ENCODE data around the gene KCNB1. TPM values are rescaled to one million over a fixed set of nuclear protein-coding genes. Genes with fewer than 3 reads are reported as not detected.

The KCNB1 gene
- total and polyA plus RNA-seq, 2 of the 4 experiments (the other 2 are of a cell fraction) = 0.05 TPM; not detected in 1

DNA sequence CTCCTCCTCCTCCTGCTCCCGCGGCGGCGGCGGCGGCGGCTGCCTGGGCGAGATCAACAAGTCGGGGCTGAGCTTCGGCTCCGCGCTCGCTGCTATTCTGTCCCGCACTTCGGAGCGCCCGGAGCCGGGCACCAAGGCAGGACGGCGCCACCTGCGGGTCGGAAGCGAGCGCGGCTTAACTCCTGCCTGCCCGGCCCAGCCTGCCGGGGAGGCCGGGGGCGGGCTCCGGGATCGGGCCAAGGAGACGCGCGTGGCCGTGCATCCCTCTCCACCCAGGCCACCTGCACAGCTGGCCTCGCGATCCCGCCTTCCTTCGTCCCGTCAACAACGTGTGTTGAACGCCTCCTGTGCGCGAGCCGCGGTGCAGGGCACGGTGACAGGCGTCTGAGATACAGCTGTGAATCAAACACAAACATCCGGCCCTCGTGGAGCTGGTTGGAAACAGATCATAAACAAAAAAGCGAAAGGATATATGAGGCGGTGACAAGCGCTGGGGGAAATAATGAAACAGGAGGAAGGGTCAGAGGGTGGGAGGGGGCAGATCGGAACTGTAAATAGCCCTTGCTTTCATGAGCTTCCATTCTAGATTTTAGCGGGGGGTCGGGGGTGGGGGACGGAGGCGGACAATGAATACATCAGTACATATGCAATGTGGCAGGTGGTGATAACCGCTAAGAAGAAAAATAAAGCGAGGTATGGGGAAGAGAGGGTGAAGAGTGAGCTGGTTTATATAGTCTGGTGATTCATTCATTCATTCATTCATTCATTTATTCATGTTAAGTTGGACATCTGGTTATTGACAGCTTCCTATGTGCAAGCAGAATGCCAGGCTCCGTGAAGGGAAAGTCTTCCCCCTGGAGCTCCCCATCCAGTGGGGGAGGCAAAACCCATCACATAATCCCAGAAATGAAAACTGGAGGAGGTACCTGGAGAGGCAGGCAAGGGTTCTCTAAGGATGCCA is 2.0 kb upstream of the KCNB1 start (continued):
- TF ChIP-seq, protein P1, sequence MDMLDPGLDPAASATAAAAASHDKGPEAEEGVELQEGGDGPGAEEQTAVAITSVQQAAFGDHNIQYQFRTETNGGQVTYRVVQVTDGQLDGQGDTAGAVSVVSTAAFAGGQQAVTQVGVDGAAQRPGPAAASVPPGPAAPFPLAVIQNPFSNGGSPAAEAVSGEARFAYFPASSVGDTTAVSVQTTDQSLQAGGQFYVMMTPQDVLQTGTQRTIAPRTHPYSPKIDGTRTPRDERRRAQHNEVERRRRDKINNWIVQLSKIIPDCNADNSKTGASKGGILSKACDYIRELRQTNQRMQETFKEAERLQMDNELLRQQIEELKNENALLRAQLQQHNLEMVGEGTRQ (IDR thresholded peaks at IDR 0.05; ENCODE audit: low read depth, low read length) = no peak
- TF ChIP-seq RAD21 (IDR thresholded peaks at IDR 0.05; ENCODE audit: low read length) (peak; percentile 71), FOS (IDR thresholded peaks at IDR 0.05; ENCODE audit: low read depth, low read length) (no peak)

DNA sequence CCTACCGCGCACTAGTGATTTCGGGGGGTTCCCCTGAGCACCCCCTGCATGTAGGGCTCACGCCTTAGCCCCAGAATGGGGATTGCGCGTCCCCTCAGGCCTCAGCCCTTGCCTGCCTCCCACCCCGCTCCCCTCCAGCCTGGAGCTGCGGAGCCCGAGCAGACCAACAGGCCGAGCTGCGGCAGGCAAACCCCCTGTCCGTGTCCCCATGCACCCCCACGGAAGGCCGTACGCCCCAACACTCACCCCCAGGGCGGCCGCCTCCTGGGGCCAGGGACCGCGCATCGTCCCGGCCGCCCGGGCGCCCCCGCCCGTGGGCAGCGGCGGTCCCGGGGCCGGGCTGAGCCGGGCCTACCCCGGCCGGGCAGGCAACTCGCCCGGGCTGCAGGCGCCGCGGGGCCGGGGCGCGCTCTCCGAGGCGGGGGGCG is 1.2 kb upstream of the KCNB1 start:
- Histone ChIP-seq H4K20me1 (ENCODE audit: insufficient read depth, low read length) (0 out of 2 replicates have a peak, but pooled peaks cover 6% of the 10 kb centered on the region), H3K56ac (ENCODE audit: extremely low read depth, insufficient read depth, low read length) (no peak overlapping the region), H3K36me3 (ENCODE audit: control insufficient read depth, insufficient read depth, low read length) (no peaks in the 10 kb centered on the region), H3K4me1 (ENCODE audit: control insufficient read depth, insufficient read depth, low read length) (no peaks in the 10 kb centered on the region), H4K5ac (ENCODE audit: low read depth, low read length) (no peak overlapping the region), H2AK5ac (ENCODE audit: low read depth, low read length) (no peak overlapping the region), H2AFZ (replicated peaks; ENCODE audit: low read length, poor library complexity) (no peak overlapping the region), H2AK9ac (replicated peaks; ENCODE audit: low read depth, low read length, poor library complexity) (no peak overlapping the region), H3K4me2 (ENCODE audit: low read depth, low read length) (no peak overlapping the region; the same call in 1 of the 2 replicates), H3K4ac (ENCODE audit: low read depth, low read length) (no peak overlapping the region), H3K9ac (ENCODE audit: low read depth, low read length) (no peak overlapping the region), H3K9me3 (ENCODE audit: control insufficient read depth, insufficient read depth, low read length) (no peaks in the 10 kb centered on the region), H2BK20ac (ENCODE audit: low read depth, low read length) (no peak overlapping the region), H2BK5ac (ENCODE audit: low read depth, low read length, poor library complexity, severe bottlenecking) (no peak overlapping the region), H2BK15ac (ENCODE audit: low read depth, low read length) (no peak overlapping the region), H3K79me1 (ENCODE audit: low read depth in 1 of 2, low read length in 2 of 2) (no peaks in the 10 kb centered on the region), H3K27me3 (ENCODE audit: control insufficient read depth, insufficient read depth, low read length) (peaks cover 61% of the 10 kb centered on the region), H4K8ac (ENCODE audit: low read depth in 2 of 2, low read length in 2 of 2) (no peak overlapping the region), H3K14ac (replicated peaks; ENCODE audit: low read depth, low read length) (no peak overlapping the region), H3K18ac (ENCODE audit: low read depth, low read length) (no peak overlapping the region), H4K91ac (ENCODE audit: insufficient read depth, low read depth, low read length) (no peak overlapping the region), H3K27ac (ENCODE audit: insufficient read depth, low read length) (no peak overlapping the region), H3K9me1 (ENCODE audit: insufficient read depth, low read length) (0 out of 2 replicates have a peak, but pooled peaks cover 3% of the 10 kb centered on the region), H3K4me3 (ENCODE audit: insufficient read depth, low read depth, low read length) (no peak overlapping the region; the same call in 1 of the 2 replicates), H3K23ac (ENCODE audit: low read depth, low read length) (no peak overlapping the region), H2BK120ac (ENCODE audit: low read depth, low read length) (no peak overlapping the region)
- ChIA-PET CTCF (interaction anchor here (0.6 to 2.7 kb wide), 6 partner anchors 7 to 151 kb away, joined by 3 to 7 read pairs (median 4); no protein-coding TSS in a partner anchor), POLR2A (ENCODE audit: unreplicated experiment) (no interaction called here)
- intact Hi-C loops (cut with micrococcal nuclease) = loop anchor here (1.0 to 10.0 kb wide), 3 partner anchors 49 to 149 kb away; no protein-coding TSS in a partner anchor
- ATAC-seq (ENCODE audit: low read depth) (peak; percentile 27), DNase-seq (no peak)
- in situ Hi-C loops (cut with MboI; ENCODE audit: low sequenced_read_pairs) = no loop called here
- BruUV-seq (replicated peaks) = no TSS peak
- dilution Hi-C loops (cut with HindIII; ENCODE audit: low sequenced_read_pairs, unreplicated experiment) = no loop called here
- WGBS, 2 experiments (ENCODE audit: extremely low coverage in 2 of 2, insufficient read length in 1 of 2) = 0% methylated on average over 5 of the region's 44 CpGs; no CpG with 5 or more reads in 1 of the 2 experiments
- TF ChIP-seq RAD21 (IDR thresholded peaks at IDR 0.05; ENCODE audit: low read length) (no peak), CEBPB (IDR thresholded peaks at IDR 0.05; ENCODE audit: low read depth, low read length) (no peak), RFX5 (IDR thresholded peaks at IDR 0.05; ENCODE audit: low read depth, low read length) (no peak), BHLHE40 (IDR thresholded peaks at IDR 0.05; ENCODE audit: low read depth, low read length) (no peak), NFE2L2 (IDR thresholded peaks at IDR 0.05; ENCODE audit: low read depth, low read length) (no peak)
- TF ChIP-seq, protein P2, sequence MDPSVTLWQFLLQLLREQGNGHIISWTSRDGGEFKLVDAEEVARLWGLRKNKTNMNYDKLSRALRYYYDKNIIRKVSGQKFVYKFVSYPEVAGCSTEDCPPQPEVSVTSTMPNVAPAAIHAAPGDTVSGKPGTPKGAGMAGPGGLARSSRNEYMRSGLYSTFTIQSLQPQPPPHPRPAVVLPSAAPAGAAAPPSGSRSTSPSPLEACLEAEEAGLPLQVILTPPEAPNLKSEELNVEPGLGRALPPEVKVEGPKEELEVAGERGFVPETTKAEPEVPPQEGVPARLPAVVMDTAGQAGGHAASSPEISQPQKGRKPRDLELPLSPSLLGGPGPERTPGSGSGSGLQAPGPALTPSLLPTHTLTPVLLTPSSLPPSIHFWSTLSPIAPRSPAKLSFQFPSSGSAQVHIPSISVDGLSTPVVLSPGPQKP (IDR thresholded peaks at IDR 0.05; ENCODE audit: borderline replicate concordance, low read depth, low read length) = no peak
- TF ChIP-seq, protein P1 (IDR thresholded peaks at IDR 0.05; ENCODE audit: low read depth, low read length) = no peak
- TF ChIP-seq, protein P3, sequence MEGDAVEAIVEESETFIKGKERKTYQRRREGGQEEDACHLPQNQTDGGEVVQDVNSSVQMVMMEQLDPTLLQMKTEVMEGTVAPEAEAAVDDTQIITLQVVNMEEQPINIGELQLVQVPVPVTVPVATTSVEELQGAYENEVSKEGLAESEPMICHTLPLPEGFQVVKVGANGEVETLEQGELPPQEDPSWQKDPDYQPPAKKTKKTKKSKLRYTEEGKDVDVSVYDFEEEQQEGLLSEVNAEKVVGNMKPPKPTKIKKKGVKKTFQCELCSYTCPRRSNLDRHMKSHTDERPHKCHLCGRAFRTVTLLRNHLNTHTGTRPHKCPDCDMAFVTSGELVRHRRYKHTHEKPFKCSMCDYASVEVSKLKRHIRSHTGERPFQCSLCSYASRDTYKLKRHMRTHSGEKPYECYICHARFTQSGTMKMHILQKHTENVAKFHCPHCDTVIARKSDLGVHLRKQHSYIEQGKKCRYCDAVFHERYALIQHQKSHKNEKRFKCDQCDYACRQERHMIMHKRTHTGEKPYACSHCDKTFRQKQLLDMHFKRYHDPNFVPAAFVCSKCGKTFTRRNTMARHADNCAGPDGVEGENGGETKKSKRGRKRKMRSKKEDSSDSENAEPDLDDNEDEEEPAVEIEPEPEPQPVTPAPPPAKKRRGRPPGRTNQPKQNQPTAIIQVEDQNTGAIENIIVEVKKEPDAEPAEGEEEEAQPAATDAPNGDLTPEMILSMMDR (conservative IDR thresholded peaks at IDR 0.05; ENCODE audit: low read depth, low read length) = no peak

Data from IMR-90 (cell line).